ENCODE measurements around the gene ENGASE.
A peak's percentile ranks its signal among the peaks of the same experiment; 100 is the strongest.

The ENGASE gene

GRCh38 chr17:79045842-79046196 lies 28.8 kb upstream of the ENGASE start:
- Histone ChIP-seq H3K27ac (no peak overlapping the region), H3K4me3 (ENCODE audit: low read depth, low read length) (no peak overlapping the region), H3K27me3 (replicated peaks) (peaks cover 3% of the 10 kb centered on the region), H3K36me3 (replicated peaks) (no peaks in the 10 kb centered on the region)
- TF ChIP-seq CTCF (IDR thresholded peaks at IDR 0.05; ENCODE audit: low read depth, low read length, missing control alignments), result peak; percentile 97
- in situ Hi-C loops (cut with HindIII; ENCODE audit: low pct_ligation_motif_present, low sequenced_read_pairs), result no loop called here
- peak; percentile 58 for DNase-seq

GRCh38 chr17:79046197-79046915 lies 28.3 kb upstream of the ENGASE start:
- no peak overlapping the region for H3K27ac ChIP-seq
- no peak for DNase-seq
- no peak for TF ChIP-seq CTCF (IDR thresholded peaks at IDR 0.05; ENCODE audit: low read depth, low read length, missing control alignments)
- H3K36me3 ChIP-seq (replicated peaks), result no peaks in the 10 kb centered on the region
- no peak overlapping the region for H3K4me3 ChIP-seq (ENCODE audit: low read depth, low read length)
- in situ Hi-C loops (cut with HindIII; ENCODE audit: low pct_ligation_motif_present, low sequenced_read_pairs), result no loop called here
- H3K27me3 ChIP-seq (replicated peaks), result peaks cover 3% of the 10 kb centered on the region

GRCh38 chr17:79046916-79047280 lies 27.7 kb upstream of the ENGASE start:
- TF ChIP-seq CTCF (IDR thresholded peaks at IDR 0.05; ENCODE audit: low read depth, low read length, missing control alignments), result no peak
- DNase-seq, result no peak
- no peak overlapping the region for H3K4me3 ChIP-seq (ENCODE audit: low read depth, low read length)

GRCh38 chr17:79047291-79047920 lies 27.2 kb upstream of the ENGASE start:
- no peak for TF ChIP-seq CTCF (IDR thresholded peaks at IDR 0.05; ENCODE audit: low read depth, low read length, missing control alignments)
- DNase-seq, result no peak
- Histone ChIP-seq H3K36me3 (replicated peaks) (no peaks in the 10 kb centered on the region), H3K27ac (no peak overlapping the region), H3K4me3 (ENCODE audit: low read depth, low read length) (no peak overlapping the region), H3K27me3 (replicated peaks) (peaks cover 3% of the 10 kb centered on the region)
- in situ Hi-C loops (cut with HindIII; ENCODE audit: low pct_ligation_motif_present, low sequenced_read_pairs), result no loop called here

More at GRCh38 chr17:79046916-79047280, 27.7 kb upstream of the ENGASE start:
- Histone ChIP-seq H3K36me3 (replicated peaks) (no peaks in the 10 kb centered on the region), H3K27me3 (replicated peaks) (peaks cover 3% of the 10 kb centered on the region), H3K27ac (no peak overlapping the region)
- in situ Hi-C loops (cut with HindIII; ENCODE audit: low pct_ligation_motif_present, low sequenced_read_pairs), result no loop called here

GRCh38 chr17:79047923-79048825 lies 26.4 kb upstream of the ENGASE start:
- in situ Hi-C loops (cut with HindIII; ENCODE audit: low pct_ligation_motif_present, low sequenced_read_pairs), result no loop called here
- Histone ChIP-seq H3K27me3 (replicated peaks) (peaks cover 3% of the 10 kb centered on the region), H3K27ac (no peak overlapping the region), H3K4me3 (ENCODE audit: low read depth, low read length) (no peak overlapping the region), H3K36me3 (replicated peaks) (no peaks in the 10 kb centered on the region)
- TF ChIP-seq CTCF (IDR thresholded peaks at IDR 0.05; ENCODE audit: low read depth, low read length, missing control alignments), result no peak
- DNase-seq, result no peak

Measured in brain microvascular endothelial cell (primary cell).